GM18858 (cell line): Measurements from ENCODE around the gene FLNC.

Experiments used
- ATAC-seq: cut with Tn5 transposase; IDR thresholded peaks from one replicate; pipeline ENCODE4 v1.9.1; 2021; ENCODE audit not compliant: unreplicated experiment

Gene FLNC

DNA sequence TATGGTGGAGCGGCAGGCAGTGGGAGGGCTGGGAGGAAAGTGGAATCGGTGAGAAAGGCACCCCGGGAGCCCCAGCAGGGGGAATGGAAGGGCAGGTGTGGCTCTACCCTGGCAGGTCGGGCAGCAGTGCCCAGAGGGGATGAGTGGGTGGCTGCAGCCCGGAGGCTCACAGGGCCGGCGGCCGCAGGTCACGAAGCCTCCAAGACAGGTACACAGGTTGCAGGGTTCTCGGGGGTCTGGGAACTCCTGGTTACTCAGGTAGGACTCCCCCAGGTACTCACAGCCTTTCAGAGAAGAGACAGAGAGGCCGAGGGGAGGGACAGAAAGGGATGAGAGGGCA is 58.5 kb downstream of the FLNC start:
- ATAC-seq, result no peak

DNA sequence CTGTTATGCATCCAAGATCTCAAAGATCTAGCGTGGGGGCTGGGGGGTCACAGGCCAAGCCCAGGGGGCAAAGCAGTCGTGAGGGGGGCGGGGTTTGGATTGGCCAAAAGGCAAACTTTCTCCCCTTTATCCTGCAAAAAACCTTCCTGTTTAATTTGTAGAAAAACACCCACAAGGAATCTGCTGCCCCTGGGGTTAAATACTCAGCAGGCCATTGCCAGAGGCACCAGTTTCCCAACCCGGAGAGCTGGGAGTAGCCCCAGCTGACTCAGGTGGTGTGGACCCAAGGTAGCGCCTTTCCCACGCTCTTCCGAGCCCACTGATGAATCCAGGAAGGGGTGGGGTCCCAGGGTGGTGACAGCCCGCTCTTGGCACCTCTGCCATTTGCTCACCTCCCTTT is 58.9 kb downstream of the FLNC start:
- ATAC-seq, result no peak

DNA sequence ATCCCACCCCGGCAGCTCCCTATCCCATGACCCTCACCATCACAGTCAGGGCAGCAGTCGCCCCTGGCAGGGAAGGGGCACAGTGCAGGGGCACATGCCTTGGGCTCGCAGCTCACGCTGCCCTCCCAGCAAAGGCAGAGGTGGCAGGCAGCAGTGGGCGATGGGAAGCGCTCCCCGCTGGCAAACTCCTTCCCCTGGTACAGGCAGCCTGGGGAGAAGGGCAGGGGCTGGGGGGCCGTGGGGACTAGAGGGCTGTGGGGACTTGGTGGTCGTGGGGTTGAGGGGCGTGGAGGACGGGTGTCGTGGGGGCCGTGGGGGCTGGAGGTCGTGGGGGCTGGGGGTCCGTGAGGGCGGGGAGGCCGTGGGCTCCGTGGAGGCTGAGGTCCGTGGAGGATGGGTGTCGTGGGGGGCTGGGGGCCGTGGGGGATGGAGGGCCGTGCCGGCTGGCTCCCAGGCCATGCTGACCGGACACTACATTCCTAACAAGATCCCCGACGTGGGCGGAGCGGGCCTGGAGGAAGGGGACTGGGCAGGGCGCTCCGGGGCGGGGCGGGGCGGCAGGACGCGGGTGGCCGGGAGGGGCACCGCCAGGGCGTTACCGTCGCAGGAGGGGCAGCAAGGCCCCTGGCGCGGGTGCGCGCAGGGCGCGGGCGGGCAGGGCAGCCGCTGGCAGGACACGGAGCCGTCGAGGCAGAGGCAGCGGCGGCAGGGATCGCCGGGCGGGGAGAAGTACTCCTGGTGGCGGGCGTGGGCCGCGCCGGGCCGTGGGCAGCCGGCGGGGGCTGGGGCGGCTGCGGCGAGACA is 60.3 kb downstream of the FLNC start:
- ATAC-seq, result no peak

DNA sequence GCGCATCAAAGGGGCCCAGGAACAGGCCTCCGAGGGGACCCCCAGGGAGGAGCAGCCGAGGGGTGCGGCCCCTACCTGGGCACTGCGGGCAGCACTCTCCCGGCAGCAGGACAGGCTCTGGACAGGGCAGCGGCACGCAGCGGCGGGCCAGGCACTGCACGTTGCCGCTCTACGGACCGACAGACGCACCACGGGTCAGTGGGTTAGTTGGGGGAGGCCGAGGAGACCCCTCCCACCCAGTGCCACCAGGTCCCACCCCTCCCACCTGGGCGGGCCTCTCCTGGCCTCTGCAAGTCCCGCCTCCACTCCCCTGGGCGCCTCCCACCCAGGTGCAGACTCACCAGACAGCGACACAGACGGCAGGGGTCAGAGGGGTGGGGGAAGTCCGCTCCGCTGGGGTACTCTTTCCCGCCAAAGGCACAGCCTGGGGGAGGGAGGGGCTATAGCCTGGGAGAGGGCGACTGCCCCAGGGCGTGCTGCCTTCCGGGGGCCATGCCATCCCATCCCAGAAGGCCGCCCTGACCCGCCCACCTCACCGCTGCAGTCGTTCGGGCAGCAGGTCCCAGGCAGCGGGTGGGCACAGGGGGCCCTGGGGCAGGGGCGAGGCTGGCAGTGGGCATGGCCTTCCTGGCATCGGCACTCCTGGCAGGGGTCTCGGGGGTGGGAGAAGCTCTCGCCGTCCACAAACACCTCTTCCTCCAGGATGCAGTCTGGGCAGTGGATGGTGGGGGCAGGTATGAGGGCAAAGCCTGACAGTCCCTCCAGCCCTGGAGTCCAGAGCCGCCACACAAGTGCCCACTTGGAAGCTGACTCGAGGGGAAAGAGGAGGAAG is 61.1 kb downstream of the FLNC start:
- ATAC-seq, result no peak

DNA sequence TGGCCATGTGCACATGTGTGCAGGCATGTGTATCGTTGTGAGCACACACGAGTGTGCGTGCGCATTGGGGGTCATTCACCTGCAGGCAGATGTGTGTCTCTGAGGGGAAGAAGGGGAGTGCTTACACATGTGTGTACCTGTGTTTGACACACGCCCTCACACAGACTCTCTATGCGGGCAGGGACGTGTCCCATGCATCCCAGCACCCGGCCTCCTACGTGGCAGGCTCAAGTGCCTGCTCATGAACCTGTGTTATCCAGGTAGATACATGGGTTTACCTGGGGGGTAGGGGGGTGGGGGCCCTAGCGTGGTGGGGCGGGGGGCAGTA is 61.7 kb downstream of the FLNC start:
- no peak for ATAC-seq

DNA sequence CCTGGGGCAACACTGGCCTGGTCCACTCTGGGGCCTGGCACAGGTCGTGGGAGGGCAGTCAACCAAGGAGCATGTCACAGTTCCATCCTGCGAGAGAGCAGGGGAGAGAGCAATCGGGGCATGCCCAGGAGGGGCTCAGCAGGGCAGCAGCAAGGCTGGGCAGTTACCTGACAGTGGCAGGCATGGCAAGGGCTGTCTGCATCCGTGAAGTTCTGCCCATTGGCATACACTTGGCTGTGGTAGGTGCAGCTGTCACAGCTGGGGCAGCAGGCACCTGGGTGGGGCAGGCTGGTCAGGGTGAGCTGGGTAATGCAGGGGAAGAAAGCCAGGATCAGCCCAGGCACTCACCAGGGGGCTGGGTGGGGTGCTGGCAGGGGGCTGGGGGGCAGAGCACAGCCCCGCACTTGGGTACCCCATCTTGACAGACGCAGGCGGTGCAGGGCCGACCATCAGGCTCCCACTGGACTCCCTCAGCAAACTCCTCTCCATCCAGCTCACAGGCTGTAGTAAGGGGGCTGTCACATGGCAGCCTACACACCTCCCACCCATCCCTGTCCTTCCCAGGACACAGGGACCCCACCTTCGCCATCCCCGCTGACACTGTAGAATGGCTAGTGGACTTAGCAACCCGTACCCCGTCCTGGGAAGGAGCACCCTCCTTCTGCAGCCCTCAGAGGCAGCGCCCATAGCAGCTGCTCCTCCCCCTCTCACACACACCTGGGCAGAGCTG is 62.5 kb downstream of the FLNC start:
- ATAC-seq, result no peak

DNA sequence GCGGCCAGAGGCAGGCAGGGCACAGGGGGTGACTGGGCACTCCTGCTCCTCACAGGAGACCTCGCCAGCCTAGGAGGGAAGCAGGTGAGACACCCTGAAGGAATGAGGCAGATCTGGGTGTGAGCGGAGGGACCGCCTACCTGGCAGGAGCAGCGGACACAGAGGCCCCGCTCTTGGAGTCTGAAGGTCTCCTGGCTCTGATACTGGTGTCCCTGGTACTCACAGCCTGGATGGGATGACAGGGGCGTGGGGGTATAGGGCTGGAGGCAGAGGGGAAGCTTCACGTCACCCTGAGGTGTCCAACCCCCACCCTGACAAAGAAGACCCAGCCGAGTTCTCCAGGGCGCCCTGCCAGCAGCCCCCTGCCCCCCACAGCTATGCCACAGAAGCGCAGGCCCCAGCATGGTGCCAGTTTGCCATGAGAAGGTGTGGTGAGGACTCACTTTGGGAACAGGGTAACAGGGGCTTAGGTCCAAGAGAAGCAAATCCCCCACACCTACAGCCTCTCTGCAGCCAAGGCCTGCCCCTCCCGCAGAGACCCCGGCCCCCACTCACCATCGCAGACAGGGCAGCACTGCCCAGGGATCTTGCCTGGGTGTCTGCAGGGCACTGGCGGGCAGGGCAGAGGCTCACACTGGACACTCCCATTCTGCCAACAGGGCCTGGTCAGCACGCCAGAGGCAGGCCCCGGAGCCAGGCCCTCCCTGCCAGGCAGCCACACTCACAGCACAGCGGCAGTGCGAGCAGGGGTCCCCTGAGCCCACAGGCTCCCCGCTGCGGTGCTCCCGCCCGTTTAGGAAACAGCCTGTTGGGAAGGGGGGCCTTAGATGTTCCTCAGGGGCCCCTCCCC is 63.3 kb downstream of the FLNC start:
- ATAC-seq, result no peak

DNA sequence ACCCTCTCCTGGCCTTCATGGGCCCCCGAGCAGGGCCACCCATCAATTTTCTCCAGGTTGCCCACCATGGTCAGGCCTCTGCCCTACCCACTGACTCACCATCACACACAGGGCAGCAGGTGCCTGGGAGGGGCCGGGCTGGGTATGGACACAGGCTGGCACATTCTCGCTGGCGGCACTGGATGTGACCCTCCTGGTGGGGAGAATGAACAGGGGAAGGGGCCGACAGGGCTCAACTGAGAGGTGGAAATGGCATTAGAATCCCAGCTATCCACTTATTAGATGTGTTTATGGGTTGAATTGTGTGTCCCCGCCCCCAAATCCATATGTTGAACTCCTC is 63.9 kb downstream of the FLNC start:
- ATAC-seq, result no peak

DNA sequence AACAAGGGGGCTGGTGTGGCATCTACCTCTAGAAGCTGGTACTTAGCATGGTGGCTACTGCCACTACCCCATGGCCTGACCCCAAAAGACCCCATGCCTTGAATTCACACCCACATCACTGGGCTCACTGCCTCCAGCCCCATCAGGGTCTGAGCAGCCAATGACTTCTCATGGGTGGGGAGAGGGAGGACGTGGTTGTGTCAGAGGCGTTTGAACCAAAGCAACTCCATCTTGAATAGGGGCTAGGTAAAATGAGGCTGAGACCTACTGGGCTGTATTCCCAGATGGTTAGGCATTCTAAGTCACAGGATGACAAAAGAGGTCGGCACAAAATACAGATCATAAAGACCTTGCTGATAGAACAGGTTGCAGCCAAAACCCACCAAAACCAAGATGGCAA is 65.1 kb downstream of the FLNC start:
- no peak for ATAC-seq

DNA sequence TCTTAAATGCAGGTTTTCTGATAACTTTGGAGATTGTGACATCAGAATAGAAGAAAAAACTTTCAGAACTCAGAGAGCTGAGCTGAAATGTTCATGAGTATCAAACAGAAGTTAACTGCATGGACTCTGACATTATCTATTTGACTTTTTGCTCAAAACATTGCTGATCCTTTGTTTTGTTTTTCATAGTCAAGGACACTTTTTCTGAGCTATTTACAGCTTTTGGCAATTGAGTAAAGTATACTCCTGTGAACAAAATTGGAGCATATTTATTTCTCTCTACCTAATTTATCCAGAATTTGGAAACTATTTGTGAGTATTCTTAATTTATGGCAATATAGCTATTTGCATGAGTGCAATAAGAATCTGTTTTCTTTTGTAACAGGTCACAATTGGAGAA is 69.2 kb downstream of the FLNC start:
- no peak for ATAC-seq

DNA sequence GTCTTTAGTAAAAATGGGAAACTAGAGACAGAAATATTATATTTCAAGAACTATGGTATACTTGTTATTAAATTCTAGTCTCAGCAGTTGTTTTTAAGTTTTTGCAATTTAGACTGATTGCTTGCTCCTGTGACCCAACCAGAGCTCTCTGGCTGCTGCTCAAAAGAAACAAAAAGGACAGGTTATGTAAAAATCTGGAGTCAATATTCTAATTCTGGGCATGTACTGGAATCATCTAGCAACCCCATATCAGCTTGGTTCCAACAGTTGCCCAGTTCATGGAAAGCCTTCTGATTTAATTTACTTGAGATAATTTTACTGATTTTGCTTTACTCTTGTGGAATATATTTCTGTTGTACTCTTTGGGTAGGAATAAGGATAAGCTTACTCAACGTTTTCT is 70.0 kb downstream of the FLNC start:
- no peak for ATAC-seq

DNA sequence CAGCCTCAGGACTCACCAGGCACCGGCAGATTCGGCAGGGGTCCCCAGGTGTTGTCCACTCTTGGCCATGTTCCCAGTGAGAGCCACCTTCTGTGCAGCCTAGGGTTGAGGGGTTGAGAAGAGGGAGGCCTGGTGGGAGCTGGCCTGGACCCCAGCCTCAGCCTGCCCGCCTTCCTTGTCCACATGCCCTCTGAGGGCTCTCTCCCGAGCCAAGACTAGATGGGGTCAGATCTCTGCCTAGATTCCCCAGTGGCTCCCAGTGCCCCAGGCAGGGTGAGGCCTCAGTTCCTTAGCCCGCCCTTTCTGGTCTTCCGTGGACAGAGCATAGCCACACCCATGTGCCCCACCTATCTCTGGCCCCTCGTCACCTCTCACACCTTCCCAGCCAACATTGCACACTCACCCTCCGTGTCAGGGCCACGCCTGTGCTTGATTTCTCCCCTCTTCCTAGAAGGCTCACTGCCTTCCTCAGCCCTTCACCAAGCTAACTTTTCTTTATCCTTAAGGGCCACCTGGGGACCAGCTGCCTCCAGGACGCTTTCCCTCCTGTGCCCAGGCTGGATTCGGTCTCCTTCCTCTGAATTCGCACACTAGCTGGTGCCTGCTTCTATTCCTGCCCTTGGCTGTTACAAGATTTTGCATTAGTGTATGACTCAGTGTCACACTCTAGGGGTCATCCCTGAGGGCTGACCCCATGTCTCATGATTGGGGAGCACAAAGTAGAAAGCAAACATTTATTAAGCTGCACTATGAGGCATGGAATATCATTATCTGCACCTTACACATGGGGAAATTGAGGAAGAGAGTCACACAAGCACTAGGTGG is 72.8 kb downstream of the FLNC start:
- ATAC-seq, result no peak

DNA sequence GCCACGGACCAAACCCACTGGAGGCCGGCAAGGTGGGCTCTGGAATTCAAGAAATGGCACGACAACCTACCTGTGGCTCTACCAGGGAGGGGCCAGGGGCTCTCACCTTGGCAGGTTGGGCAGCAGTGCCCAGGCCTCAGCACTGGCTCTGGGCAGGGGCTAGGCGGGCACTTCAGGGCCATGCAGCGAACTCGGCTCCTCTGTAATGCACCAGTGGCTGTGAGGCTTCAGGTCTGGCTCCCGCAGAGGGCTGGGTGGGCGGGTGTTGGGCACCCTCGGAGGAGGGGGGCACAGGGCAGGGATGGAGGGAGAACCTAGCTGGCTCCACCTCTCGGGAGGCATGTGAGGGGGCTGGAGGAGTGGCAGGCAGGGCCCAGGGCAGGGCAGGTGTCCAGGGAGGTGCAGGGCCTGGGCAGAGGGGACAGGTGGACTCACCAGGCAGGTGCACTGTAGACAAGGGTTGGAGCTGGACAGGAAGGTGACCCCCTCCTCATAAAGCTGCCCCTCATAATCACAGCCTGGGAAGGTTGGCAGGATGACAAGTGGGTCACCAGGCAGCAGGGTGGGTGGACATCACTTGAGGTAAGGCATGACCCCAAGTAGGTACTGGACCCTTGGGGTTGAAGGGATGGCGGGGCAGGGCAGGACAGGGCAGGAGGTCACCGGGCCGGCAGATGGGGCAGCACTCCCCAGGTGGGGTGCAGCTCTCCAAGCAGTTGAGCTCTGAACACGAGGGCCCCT is 73.6 kb downstream of the FLNC start:
- ATAC-seq, result no peak

DNA sequence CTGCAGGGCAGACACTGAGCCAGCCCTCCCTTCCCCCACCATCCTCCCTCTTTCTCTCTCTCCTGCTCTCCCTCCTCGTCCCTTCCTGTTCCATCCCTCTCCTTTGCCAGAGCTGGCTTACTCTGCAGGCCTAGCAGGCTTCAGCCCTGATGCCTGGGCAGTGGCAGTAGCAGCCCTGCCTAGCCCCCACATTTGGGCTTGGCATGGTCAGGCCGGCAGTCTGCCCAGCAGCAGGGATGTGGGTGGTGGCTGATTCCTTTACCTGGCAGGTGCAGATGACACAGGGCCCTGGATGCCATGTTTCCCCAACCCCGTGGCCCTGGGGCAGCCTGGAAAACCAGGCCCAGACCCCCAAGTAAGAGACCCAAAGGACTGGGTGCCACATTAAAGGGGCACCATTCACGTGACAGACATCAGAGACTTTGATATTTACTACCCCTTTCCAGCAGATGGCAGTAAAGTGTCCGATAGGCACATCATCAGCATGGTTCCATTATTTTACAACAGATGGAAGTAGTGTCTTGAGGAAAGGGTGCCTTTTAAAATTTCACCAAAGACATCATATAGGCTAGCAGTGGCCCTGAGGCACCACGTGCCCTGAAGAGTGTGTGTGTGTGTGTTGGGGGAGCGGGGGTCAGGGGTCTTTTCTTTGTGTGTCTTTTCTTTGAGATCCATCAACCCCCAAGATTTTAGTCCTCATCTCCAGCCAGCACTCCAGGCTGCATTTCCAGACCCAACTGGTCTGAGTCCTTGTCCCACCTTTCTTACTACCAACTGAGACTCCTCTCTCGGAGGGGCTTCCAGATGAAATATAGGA is 74.4 kb downstream of the FLNC start:
- ATAC-seq, result no peak

DNA sequence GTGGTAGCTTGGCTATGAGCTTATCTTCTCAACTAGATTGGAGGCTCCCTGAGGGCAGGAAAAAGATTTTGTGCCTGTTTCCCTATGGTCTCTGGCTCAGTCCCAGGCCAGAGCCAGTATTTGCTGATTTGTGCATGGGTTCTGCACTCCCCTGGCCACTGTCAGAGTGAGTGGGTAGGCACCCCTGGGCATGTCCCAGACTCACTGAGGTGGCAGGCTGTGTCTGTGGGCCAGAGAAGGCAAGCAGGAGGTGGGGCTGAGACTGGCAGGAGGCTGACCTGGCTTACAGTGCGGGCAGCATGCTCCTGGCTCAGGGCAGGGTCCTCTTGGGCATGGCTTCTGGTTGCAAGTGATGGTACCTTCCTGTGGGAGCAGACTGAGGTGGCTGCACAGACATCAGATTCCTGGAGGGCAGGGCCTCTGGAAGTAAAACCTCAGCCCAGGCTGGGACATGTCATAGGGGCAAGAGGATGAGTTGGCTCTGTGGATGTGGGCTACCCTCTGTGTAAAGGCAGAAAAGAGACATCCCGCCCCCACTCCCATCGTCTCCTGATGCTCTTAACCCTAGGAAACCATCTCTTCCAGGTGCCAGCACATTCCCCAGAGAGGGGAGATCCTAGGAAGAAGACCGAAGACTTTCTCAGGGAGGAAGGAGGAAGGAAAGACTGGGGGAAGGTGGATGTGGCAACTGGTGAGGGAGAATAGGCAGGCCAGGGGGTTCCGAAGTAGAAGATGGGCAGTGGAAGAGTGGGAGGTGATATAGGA is 76.0 kb downstream of the FLNC start:
- no peak for ATAC-seq

DNA sequence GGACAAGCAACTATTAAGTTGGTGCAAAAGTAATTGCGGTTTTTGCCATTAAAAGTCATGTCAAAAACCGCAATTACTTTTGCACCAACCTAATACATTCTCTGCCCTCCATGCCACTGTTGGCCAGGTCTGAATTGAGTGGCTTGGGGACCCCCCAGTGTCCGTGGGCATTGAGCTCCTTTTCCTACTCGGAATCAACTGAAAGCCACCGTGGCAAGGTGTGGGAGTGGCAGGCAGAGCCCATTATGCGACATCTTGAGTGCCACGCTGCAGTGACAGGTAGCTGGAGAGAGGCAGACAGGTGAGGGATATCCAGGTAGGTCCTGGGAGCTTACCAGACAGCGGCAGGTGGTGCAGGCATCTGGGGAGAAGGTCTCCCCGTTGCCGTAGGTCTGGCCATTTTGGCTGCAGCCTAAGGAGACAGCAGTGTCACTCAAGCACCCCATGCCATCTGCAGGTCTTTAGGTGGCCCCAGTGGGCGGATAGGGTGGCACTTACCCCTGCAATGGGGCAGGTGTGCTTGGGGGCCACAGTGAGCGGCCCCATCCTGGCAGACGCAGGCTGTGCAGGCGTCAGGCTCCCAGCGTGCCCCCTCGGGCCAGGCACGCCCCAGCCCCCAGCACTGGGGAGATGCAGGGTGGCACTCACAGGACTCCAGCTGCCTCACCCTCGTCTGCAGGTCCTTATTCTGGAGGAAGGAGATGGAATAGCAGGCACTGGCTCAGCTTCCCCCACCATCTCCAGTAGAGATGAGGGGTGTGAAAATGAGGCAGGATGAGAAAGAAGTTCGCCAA is 76.8 kb downstream of the FLNC start:
- no peak for ATAC-seq
